MM.1S (cell line): ENCODE measurements around the gene SORT1.

Experiments
- DNase-seq: peaks from one replicate; pipeline ENCODE4 v3.0.0-alpha.2; 2015
- H2AFZ ChIP-seq: fragments of 300-600 bp; sonication (generic); 2 replicates; pipeline ENCODE4 v1.6.0; 2016; ENCODE audit warnings: antibody characterized with exemption, low read length
- H3F3A ChIP-seq: fragments of 300-600 bp; sonication (generic); 2 replicates; pipeline ENCODE4 v1.6.1; 2016; ENCODE audit warnings: mild to moderate bottlenecking, antibody characterized with exemption, low read length, moderate library complexity, mixed read lengths; ENCODE audit not compliant: insufficient read depth
- H3K27ac ChIP-seq: fragments of 300-600 bp; sonication (generic); 2 replicates; pipeline ENCODE4 v1.5.1; 2016; ENCODE audit warnings: mild to moderate bottlenecking, low read length
- H3K27me3 ChIP-seq: fragments of 300-600 bp; sonication (generic); replicated peaks from 2 replicates; pipeline ENCODE4 v1.6.0; 2016; ENCODE audit warnings: low read length; ENCODE audit not compliant: insufficient read depth
- H3K36me3 ChIP-seq: fragments of 300-600 bp; sonication (generic); replicated peaks from 2 replicates; pipeline ENCODE4 v1.6.1; 2016; ENCODE audit warnings: mild to moderate bottlenecking, low read length, mixed read lengths; ENCODE audit not compliant: insufficient read depth
- H3K4me1 ChIP-seq: fragments of 300-600 bp; sonication (generic); 2 replicates; pipeline ENCODE4 v1.6.1; 2016; ENCODE audit warnings: low read length, mixed read lengths
- H3K4me2 ChIP-seq: fragments of 300-600 bp; sonication (generic); 2 replicates; pipeline ENCODE4 v1.6.0; 2016; ENCODE audit warnings: low read depth, low read length
- H3K4me3 ChIP-seq: fragments of 300-600 bp; sonication (generic); 2 replicates; pipeline ENCODE4 v1.5.1; 2016; ENCODE audit warnings: low read length, mixed read lengths
- H3K79me2 ChIP-seq: fragments of 300-600 bp; sonication (generic); 2 replicates; pipeline ENCODE4 v1.6.1; 2016; ENCODE audit warnings: mixed run types, low read length, mixed read lengths
- H3K9ac ChIP-seq: fragments of 300-600 bp; sonication (generic); 2 replicates; pipeline ENCODE4 v1.6.1; 2016; ENCODE audit warnings: low read length, mixed read lengths
- H3K9me2 ChIP-seq: fragments of 300-600 bp; sonication (generic); replicated peaks from 2 replicates; pipeline ENCODE4 v1.6.1; 2016; ENCODE audit warnings: mild to moderate bottlenecking, low read length, mixed read lengths; ENCODE audit not compliant: insufficient read depth
- H3K9me3 ChIP-seq: fragments of 300-600 bp; sonication (generic); replicated peaks from 2 replicates; pipeline ENCODE4 v1.6.1; 2016; ENCODE audit warnings: mild to moderate bottlenecking, low read length, mixed read lengths; ENCODE audit not compliant: insufficient read depth
- H4K20me1 ChIP-seq: fragments of 300-600 bp; sonication (generic); 2 replicates; pipeline ENCODE4 v1.6.1; 2016; ENCODE audit warnings: mild to moderate bottlenecking, low read length, moderate library complexity, mixed read lengths; ENCODE audit not compliant: insufficient read depth
- EZH2 ChIP-seq: fragments of 300-600 bp; sonication (generic); optimal IDR thresholded peaks from 2 replicates; pipeline ENCODE3; 2017; ENCODE audit warnings: low read depth, mild to moderate bottlenecking, antibody characterized with exemption, low read length, mixed read lengths
- EZH2phosphoT487 ChIP-seq: fragments of 300-600 bp; sonication (generic); IDR thresholded peaks from 2 replicates; pipeline ENCODE4 v1.6.1; 2018; ENCODE audit warnings: antibody characterized with exemption, low read length
- TF ChIP-seq, protein P1 (sequence below): fragments of 300-600 bp; sonication (generic); IDR thresholded peaks from 2 replicates; pipeline ENCODE4 v1.5.1; 2016; ENCODE audit warnings: antibody characterized with exemption, low read length, mixed read lengths

SORT1 gene

DNA sequence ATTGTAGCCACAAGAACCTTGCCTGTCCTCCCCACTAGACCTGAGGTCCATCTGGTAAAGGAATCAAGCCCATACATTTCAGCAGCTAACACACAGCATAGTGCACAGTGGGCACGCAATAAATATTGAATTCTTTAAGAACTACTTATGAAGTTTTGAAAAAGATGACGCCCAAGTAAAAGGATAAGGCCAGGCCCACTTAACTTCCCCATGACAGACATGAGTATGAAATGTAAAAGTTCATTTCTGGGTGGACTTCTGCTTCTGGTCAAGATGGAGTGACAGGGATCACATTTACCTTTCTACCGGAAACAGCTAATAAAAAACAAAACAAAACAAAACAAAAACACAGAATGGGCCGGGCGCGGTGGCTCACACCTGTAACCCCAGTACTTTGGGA, 25.4 kb downstream of the SORT1 start:
- no peak overlapping the region for H3K27ac ChIP-seq
- no peak overlapping the region for H2AFZ ChIP-seq
- H4K20me1 ChIP-seq: no peaks in the 10 kb centered on the region
- H3K9me2 ChIP-seq: no peaks in the 10 kb centered on the region
- no peaks in the 10 kb centered on the region for H3K36me3 ChIP-seq
- no peak for DNase-seq
- no peak for TF ChIP-seq EZH2phosphoT487
- TF ChIP-seq EZH2: no peak
- TF ChIP-seq, protein P1, sequence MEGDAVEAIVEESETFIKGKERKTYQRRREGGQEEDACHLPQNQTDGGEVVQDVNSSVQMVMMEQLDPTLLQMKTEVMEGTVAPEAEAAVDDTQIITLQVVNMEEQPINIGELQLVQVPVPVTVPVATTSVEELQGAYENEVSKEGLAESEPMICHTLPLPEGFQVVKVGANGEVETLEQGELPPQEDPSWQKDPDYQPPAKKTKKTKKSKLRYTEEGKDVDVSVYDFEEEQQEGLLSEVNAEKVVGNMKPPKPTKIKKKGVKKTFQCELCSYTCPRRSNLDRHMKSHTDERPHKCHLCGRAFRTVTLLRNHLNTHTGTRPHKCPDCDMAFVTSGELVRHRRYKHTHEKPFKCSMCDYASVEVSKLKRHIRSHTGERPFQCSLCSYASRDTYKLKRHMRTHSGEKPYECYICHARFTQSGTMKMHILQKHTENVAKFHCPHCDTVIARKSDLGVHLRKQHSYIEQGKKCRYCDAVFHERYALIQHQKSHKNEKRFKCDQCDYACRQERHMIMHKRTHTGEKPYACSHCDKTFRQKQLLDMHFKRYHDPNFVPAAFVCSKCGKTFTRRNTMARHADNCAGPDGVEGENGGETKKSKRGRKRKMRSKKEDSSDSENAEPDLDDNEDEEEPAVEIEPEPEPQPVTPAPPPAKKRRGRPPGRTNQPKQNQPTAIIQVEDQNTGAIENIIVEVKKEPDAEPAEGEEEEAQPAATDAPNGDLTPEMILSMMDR: no peak
- H3F3A ChIP-seq: peaks cover 22% of the 10 kb centered on the region
- H3K4me3 ChIP-seq: no peak overlapping the region
- H3K27me3 ChIP-seq: no peaks in the 10 kb centered on the region
- H3K4me2 ChIP-seq: peak overlapping the region; percentile 88; the same call in 1 of the 2 replicates
- no peaks in the 10 kb centered on the region for H3K9me3 ChIP-seq
- peaks cover 28% of the 10 kb centered on the region for H3K4me1 ChIP-seq
- no peak overlapping the region for H3K9ac ChIP-seq
- H3K79me2 ChIP-seq: peaks cover 11% of the 10 kb centered on the region; the same call in 1 of the 2 replicates

DNA sequence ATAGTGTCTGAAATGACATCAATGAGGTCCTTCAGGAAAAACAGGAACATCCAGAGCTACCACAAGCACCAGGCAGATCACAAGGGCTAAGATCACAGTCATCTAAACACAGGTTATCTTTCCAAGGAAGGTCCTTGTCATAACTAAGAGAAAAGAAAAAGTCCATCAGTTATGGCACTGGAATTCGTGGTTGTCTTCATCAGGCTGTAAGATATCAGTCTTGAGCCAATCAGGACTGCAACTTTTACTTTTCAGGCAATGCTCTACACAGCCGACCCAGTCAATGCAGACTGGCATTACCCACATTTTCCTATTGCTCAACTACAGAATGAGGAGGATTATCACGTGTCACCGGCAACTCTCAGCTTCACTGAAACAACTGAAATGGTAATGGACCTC, 26.4 kb downstream of the SORT1 start:
- Histone ChIP-seq H3K4me1 (peaks cover 26% of the 10 kb centered on the region), H4K20me1 (no peaks in the 10 kb centered on the region), H3K9me3 (no peaks in the 10 kb centered on the region), H3K36me3 (no peaks in the 10 kb centered on the region), H3K9me2 (no peaks in the 10 kb centered on the region), H3K4me2 (peak overlapping the region; percentile 88), H3K9ac (peak overlapping the region; percentile 21; the same call in 1 of the 2 replicates), H3K27ac (peak overlapping the region; percentile 75; the same call in 1 of the 2 replicates), H3K79me2 (peaks cover 10% of the 10 kb centered on the region; the same call in 1 of the 2 replicates), H3K27me3 (no peaks in the 10 kb centered on the region), H3F3A (peaks cover 16% of the 10 kb centered on the region), H3K4me3 (peak overlapping the region; percentile 50), H2AFZ (no peak overlapping the region)
- TF ChIP-seq EZH2phosphoT487: no peak
- TF ChIP-seq, protein P1: no peak
- no peak for TF ChIP-seq EZH2
- DNase-seq: peak; percentile 11

DNA sequence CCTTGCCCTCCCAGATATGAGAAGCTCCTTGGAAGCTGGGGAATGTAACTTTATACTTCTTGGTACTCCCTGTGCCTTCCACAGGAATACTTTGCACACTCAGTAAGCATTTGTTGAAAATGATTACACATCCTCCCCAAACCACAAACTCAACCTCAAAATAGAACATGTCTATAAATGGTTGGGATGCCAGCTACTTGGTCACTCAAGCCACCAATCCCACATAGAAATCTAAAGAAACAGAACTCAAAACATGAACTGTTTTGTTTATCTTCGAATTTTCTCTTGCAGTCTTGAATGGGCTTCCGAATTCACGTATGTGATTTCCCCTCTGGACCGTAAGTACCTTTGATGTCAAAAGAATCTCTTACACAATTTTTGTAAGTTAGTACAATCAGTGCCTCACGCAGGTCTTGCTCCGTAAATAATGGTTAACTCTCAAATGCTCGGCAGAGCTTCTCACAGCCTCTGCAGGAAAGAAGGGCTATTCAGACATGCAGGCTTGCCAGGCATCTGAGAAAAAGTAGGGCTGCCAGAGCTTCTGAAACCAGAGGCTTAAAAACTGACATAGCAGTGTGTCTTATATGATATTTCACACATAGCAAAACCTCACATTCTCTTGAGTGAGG, 26.9 kb downstream of the SORT1 start:
- H3K4me1 ChIP-seq: peaks cover 26% of the 10 kb centered on the region
- no peaks in the 10 kb centered on the region for H3K36me3 ChIP-seq
- H3K4me2 ChIP-seq: peak overlapping the region; percentile 88
- DNase-seq: peak; percentile 45
- no peaks in the 10 kb centered on the region for H3K9me3 ChIP-seq
- H3K9ac ChIP-seq: peak overlapping the region; percentile 21; the same call in 1 of the 2 replicates
- H3K27me3 ChIP-seq: no peaks in the 10 kb centered on the region
- H3K79me2 ChIP-seq: peaks cover 10% of the 10 kb centered on the region; the same call in 1 of the 2 replicates
- TF ChIP-seq, protein P1: no peak
- TF ChIP-seq EZH2phosphoT487 (no peak), EZH2 (no peak)
- H3K27ac ChIP-seq: peak overlapping the region; percentile 75; the same call in 1 of the 2 replicates
- 0 out of 2 replicates have a peak overlapping the region, but pooled peaks have one; percentile 31 for H2AFZ ChIP-seq
- peaks cover 14% of the 10 kb centered on the region for H3F3A ChIP-seq
- H3K4me3 ChIP-seq: peak overlapping the region; percentile 50
- no peaks in the 10 kb centered on the region for H3K9me2 ChIP-seq
- H4K20me1 ChIP-seq: no peaks in the 10 kb centered on the region
